Measurements from ENCODE around the gene CD300A.

Gene CD300A

DNA sequence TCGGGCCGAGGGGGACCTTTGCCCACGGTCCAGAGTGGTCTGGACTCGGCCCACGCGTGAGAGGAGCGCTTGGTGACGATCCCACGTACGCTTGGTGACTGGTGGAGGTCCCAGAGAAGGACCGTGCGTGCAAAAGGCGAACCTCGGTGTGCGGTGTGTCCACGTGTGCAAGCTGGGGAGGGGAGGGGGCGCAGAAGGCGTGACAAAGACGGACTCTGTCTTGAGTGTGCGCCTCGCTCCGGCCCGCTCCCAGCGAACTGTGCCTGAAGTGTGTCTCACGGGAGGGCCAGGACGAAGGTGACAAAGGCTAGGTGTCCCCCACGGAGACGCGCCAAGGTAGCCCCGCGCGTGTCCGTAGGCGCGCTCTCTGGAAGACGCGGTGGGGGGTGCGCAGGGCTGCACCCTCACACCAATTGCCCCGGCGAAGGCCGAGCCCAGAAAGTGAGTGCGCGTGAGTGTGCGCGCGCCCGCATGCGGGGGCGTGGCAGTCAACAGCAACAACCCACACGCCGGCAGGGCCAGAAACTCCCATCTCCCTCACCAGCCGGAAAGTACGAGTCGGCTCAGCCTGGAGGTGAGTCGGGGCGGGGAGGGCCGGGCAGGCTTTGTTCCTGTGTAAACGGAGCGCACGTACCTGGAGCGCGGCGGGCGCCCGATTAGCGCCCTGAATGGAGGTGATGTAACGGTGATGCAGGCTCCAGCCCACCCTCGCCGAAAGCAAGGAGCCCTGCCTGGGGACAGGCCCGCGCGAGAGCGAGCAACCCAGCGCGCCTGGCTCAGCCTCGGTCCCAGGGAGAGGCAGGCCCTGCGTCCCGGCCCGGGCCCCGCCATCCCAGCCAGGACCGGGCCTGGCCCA is 34.6 kb upstream of the CD300A start, which contains the start of gene GPRC5C (continued):
- peak; percentile 100 for TF ChIP-seq ZBTB26 (tag by site-specific recombination; optimal IDR thresholded peaks at IDR 0.05)
- no peak for TF ChIP-seq ZFP41 (tag by site-specific recombination; IDR thresholded peaks at IDR 0.05; ENCODE audit: borderline replicate concordance)
- TF ChIP-seq, protein P1, sequence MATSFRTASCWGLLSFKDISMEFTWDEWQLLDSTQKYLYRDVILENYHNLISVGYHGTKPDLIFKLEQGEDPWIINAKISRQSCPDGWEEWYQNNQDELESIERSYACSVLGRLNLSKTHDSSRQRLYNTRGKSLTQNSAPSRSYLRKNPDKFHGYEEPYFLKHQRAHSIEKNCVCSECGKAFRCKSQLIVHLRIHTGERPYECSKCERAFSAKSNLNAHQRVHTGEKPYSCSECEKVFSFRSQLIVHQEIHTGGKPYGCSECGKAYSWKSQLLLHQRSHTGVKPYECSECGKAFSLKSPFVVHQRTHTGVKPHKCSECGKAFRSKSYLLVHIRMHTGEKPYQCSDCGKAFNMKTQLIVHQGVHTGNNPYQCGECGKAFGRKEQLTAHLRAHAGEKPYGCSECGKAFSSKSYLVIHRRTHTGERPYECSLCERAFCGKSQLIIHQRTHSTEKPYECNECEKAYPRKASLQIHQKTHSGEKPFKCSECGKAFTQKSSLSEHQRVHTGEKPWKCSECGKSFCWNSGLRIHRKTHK (tag by site-specific recombination; IDR thresholded peaks at IDR 0.05), result no peak
- peak; percentile 63; the same call in 1 of the 2 replicates for TF ChIP-seq ZNF501 (tag by site-specific recombination; IDR thresholded peaks at IDR 0.05)
- no peak for TF ChIP-seq INSM2 (tag by site-specific recombination; IDR thresholded peaks at IDR 0.05)
- TF ChIP-seq ZNF777 (tag by site-specific recombination; IDR thresholded peaks at IDR 0.05; ENCODE audit: borderline replicate concordance), result no peak; the same call in 1 of the 2 replicates
- 0 out of 2 replicates have a peak, but pooled peaks have one; percentile 74 for TF ChIP-seq ZNF785 (tag by site-specific recombination; IDR thresholded peaks at IDR 0.05)
- TF ChIP-seq ZXDB (tag by site-specific recombination; IDR thresholded peaks at IDR 0.05), result no peak

GRCh38 chr17:74432424-74432690 is 34.1 kb upstream of the CD300A start:
- CTCF ChIA-PET, result no interaction called here
- Histone ChIP-seq H3K4me3 (ENCODE audit: low read depth, low read length) (peak overlapping the region; percentile 59), H3K9me3 (ENCODE audit: control insufficient read depth, insufficient read depth, low read depth, low read length) (no peaks in the 10 kb centered on the region), H3K27ac (ENCODE audit: extremely low read depth, low read depth, low read length) (no peak overlapping the region), H3K36me3 (ENCODE audit: control insufficient read depth in 2 of 2, insufficient read depth in 1 of 2, low read length in 2 of 2) (no peaks in the 10 kb centered on the region), H3K4me1 (ENCODE audit: control insufficient read depth, insufficient read depth, low read length) (peaks cover 15% of the 10 kb centered on the region)
- POLR2A ChIA-PET, result no interaction called here
- TF ChIP-seq, protein P2, sequence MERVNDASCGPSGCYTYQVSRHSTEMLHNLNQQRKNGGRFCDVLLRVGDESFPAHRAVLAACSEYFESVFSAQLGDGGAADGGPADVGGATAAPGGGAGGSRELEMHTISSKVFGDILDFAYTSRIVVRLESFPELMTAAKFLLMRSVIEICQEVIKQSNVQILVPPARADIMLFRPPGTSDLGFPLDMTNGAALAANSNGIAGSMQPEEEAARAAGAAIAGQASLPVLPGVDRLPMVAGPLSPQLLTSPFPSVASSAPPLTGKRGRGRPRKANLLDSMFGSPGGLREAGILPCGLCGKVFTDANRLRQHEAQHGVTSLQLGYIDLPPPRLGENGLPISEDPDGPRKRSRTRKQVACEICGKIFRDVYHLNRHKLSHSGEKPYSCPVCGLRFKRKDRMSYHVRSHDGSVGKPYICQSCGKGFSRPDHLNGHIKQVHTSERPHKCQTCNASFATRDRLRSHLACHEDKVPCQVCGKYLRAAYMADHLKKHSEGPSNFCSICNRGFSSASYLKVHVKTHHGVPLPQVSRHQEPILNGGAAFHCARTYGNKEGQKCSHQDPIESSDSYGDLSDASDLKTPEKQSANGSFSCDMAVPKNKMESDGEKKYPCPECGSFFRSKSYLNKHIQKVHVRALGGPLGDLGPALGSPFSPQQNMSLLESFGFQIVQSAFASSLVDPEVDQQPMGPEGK (tag by site-specific recombination; IDR thresholded peaks at IDR 0.05), result no peak
- TF ChIP-seq, protein P3, sequence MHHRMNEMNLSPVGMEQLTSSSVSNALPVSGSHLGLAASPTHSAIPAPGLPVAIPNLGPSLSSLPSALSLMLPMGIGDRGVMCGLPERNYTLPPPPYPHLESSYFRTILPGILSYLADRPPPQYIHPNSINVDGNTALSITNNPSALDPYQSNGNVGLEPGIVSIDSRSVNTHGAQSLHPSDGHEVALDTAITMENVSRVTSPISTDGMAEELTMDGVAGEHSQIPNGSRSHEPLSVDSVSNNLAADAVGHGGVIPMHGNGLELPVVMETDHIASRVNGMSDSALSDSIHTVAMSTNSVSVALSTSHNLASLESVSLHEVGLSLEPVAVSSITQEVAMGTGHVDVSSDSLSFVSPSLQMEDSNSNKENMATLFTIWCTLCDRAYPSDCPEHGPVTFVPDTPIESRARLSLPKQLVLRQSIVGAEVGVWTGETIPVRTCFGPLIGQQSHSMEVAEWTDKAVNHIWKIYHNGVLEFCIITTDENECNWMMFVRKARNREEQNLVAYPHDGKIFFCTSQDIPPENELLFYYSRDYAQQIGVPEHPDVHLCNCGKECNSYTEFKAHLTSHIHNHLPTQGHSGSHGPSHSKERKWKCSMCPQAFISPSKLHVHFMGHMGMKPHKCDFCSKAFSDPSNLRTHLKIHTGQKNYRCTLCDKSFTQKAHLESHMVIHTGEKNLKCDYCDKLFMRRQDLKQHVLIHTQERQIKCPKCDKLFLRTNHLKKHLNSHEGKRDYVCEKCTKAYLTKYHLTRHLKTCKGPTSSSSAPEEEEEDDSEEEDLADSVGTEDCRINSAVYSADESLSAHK (tag by site-specific recombination; IDR thresholded peaks at IDR 0.05), result no peak
- TF ChIP-seq ZNF184 (tag by site-specific recombination; IDR thresholded peaks at IDR 0.05) (no peak), ZNF76 (tag by site-specific recombination; IDR thresholded peaks at IDR 0.05; ENCODE audit: borderline replicate concordance, low read depth) (no peak), ZNF837 (tag by site-specific recombination; IDR thresholded peaks at IDR 0.05) (no peak)
